ENCODE measurements around the gene CYP26B1. TPM values are rescaled to one million over a fixed set of nuclear protein-coding genes. Genes with fewer than 3 reads are reported as not detected.
A peak's percentile ranks its signal among the peaks of the same experiment; 100 is the strongest.

CYP26B1 gene
- polyA plus RNA-seq, 4 donors, result 0.22 to 6.2 (median 1.6) TPM

DNA sequence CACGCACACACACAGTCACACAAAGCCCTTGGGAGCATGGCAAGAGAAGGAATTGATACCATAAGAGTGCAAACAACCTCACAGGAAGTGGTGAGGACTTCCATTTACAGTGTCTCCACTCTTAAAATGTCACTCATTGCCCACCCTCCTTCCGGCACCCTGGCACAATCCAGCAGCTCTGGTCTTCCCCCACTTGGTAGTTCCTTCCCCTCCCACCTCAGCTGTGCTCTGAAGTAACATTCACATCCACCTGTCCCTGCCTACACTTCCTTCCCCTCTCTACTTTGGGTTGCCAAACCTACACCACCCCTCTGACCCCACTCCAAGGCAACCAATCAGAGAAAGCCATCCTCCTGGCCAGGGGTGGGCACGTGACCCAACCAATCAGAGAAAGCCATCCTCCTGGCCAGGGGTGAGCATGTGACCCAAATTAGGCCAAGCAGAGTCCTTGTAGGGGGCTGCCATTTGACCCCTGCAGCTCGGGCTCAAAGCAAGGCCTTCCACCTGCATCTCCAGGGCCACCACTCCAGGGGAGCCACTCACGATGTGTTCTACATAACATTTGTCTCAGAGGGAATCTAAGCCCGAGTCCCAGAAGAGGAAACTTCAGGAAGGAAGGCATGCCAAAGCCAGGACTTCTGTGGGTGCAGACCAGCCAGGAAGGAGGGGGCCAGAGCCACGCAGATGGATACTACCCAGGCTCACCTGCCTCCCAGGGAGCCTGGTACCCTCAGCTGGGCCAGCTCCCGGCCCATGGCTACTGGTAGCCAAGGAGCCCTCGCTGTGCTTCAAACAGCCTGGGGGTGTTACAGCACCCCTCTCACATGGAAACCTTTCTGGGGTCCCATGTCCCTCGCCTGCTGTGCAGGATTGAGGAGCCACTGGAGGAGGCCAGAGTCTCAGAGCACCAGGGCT, 21.2 kb downstream of the CYP26B1 start:
- no peak for FAIRE-seq
- WGBS, 3 donors, result 80 to 86% (median 84%) methylated on average over 10 of the region's 10 CpGs

DNA sequence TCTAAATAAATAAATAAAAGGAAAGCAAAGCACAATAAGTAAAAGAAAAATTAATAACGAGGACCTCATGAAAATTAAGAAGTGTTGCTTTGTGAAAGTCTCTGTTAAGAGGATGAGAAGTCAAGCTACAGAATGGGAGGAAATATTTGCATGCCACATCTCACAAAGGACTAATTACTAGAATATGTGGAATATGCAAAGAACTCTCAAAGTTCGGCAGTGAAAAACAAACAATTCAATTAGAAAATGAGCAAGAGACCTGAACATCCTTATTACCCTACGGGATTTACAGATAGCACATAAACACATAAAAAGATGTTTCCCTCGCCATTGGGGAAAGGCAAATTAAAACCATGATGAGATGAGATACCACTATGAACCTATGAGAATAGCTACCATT, 23.3 kb downstream of the CYP26B1 start:
- Histone ChIP-seq H3K4me1 (ENCODE audit: control insufficient read depth in 3 of 3, insufficient read depth in 2 of 3, low read depth in 1 of 3, low read length in 2 of 3) (no peaks in the 10 kb centered on the region), H3K9me3 (ENCODE audit: control insufficient read depth in 2 of 2, insufficient read depth in 1 of 2, low read depth in 1 of 2, low read length in 1 of 2) (no peaks in the 10 kb centered on the region), H3K36me3 (ENCODE audit: control insufficient read depth in 3 of 3, insufficient read depth in 2 of 3, low read depth in 1 of 3, low read length in 3 of 3) (no peaks in the 10 kb centered on the region), H3K4me3 (ENCODE audit: low read depth in 1 of 3, low read length in 3 of 3) (no peak overlapping the region), H3K27ac (ENCODE audit: low read depth in 1 of 3, low read length in 2 of 3) (no peak overlapping the region), H3K27me3 (ENCODE audit: control insufficient read depth in 3 of 3, insufficient read depth in 3 of 3, low read length in 3 of 3) (peaks cover 2 to 4% (median 2%) of the 10 kb centered on the region in 3 donors)
- FAIRE-seq (no peak), DNase-seq (no peak)
- 62 to 69% (median 69%) methylated on average over 4 of the region's 4 CpGs for whole genome bisulfite sequencing, 3 donors

More for the DNA sequence above, 21.2 kb downstream of the CYP26B1 start:
- Histone ChIP-seq H3K27me3 (ENCODE audit: control insufficient read depth in 3 of 3, insufficient read depth in 3 of 3, low read length in 3 of 3) (peaks cover 2 to 4% (median 2%) of the 10 kb centered on the region in 3 donors), H3K36me3 (ENCODE audit: control insufficient read depth in 3 of 3, insufficient read depth in 2 of 3, low read depth in 1 of 3, low read length in 3 of 3) (no peaks in the 10 kb centered on the region), H3K4me1 (ENCODE audit: control insufficient read depth in 3 of 3, insufficient read depth in 2 of 3, low read depth in 1 of 3, low read length in 2 of 3) (no peaks in the 10 kb centered on the region), H3K9me3 (ENCODE audit: control insufficient read depth in 2 of 2, insufficient read depth in 1 of 2, low read depth in 1 of 2, low read length in 1 of 2) (no peaks in the 10 kb centered on the region), H3K27ac (ENCODE audit: low read depth in 1 of 3, low read length in 2 of 3) (no peak overlapping the region), H3K4me3 (ENCODE audit: low read depth in 1 of 3, low read length in 3 of 3) (no peak overlapping the region)
- no peak for DNase-seq

GRCh38 chr2:72121153-72121552, 26.5 kb downstream of the CYP26B1 start:
- H3K27ac ChIP-seq (ENCODE audit: low read depth in 1 of 3, low read length in 2 of 3), result no peak overlapping the region
- H3K36me3 ChIP-seq (ENCODE audit: control insufficient read depth in 3 of 3, insufficient read depth in 2 of 3, low read depth in 1 of 3, low read length in 3 of 3), result no peaks in the 10 kb centered on the region
- H3K4me1 ChIP-seq (ENCODE audit: control insufficient read depth in 3 of 3, insufficient read depth in 2 of 3, low read depth in 1 of 3, low read length in 2 of 3), result peaks cover 0 to 3% (median 0%) of the 10 kb centered on the region in 3 donors
- no peaks in the 10 kb centered on the region for H3K9me3 ChIP-seq (ENCODE audit: control insufficient read depth in 2 of 2, insufficient read depth in 1 of 2, low read depth in 1 of 2, low read length in 1 of 2)
- H3K4me3 ChIP-seq (ENCODE audit: low read depth in 1 of 3, low read length in 3 of 3), result no peak overlapping the region
- peaks cover 0 to 4% (median 2%) of the 10 kb centered on the region in 3 donors for H3K27me3 ChIP-seq (ENCODE audit: control insufficient read depth in 3 of 3, insufficient read depth in 3 of 3, low read length in 3 of 3)
- no peak for FAIRE-seq
- 74 to 82% (median 75%) methylated on average over 4 of the region's 4 CpGs for WGBS, 3 donors
- DNase-seq, result no peak

DNA sequence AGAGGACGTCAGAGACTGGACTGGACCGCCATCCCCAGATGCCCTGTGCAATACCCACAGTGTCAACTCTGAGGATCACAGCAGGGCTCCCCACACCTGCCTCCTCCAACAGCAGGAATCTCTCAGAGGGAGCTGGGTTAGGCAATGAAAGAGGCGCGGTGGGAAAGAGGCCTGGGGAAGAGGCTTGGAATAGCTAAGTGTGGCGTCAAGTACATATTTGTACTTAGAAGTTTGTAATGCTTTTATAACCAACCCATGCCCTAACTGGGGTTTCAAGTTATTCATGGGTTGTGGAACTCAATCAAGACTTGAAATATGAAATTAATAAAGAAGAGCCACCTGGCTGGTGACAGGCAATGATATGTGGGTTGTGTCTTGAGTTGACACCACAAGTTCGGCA, 28.7 kb downstream of the CYP26B1 start:
- peaks cover 0 to 4% (median 2%) of the 10 kb centered on the region in 3 donors for H3K27me3 ChIP-seq (ENCODE audit: control insufficient read depth in 3 of 3, insufficient read depth in 3 of 3, low read length in 3 of 3)
- H3K36me3 ChIP-seq (ENCODE audit: control insufficient read depth in 3 of 3, insufficient read depth in 2 of 3, low read depth in 1 of 3, low read length in 3 of 3), result no peaks in the 10 kb centered on the region
- no peaks in the 10 kb centered on the region for H3K9me3 ChIP-seq (ENCODE audit: control insufficient read depth in 2 of 2, insufficient read depth in 1 of 2, low read depth in 1 of 2, low read length in 1 of 2)
- no peak overlapping the region for H3K27ac ChIP-seq (ENCODE audit: low read depth in 1 of 3, low read length in 2 of 3)
- H3K4me1 ChIP-seq (ENCODE audit: control insufficient read depth in 3 of 3, insufficient read depth in 2 of 3, low read depth in 1 of 3, low read length in 2 of 3), result peaks cover 0 to 4% (median 0%) of the 10 kb centered on the region in 3 donors
- no peak for DNase-seq
- 80 to 92% (median 90%) methylated on average over 6 of the region's 6 CpGs for WGBS, 3 donors
- H3K4me3 ChIP-seq (ENCODE audit: low read depth in 1 of 3, low read length in 3 of 3), result no peak overlapping the region
- no peak for FAIRE-seq

- no peak for FAIRE-seq
- no peaks in the 10 kb centered on the region for H3K9me3 ChIP-seq (ENCODE audit: control insufficient read depth in 2 of 2, insufficient read depth in 1 of 2, low read depth in 1 of 2, low read length in 1 of 2)
- H3K36me3 ChIP-seq (ENCODE audit: control insufficient read depth in 3 of 3, insufficient read depth in 2 of 3, low read depth in 1 of 3, low read length in 3 of 3), result no peaks in the 10 kb centered on the region
- H3K4me3 ChIP-seq (ENCODE audit: low read depth in 1 of 3, low read length in 3 of 3), result no peak overlapping the region
- peaks cover 0 to 4% (median 2%) of the 10 kb centered on the region in 3 donors for H3K27me3 ChIP-seq (ENCODE audit: control insufficient read depth in 3 of 3, insufficient read depth in 3 of 3, low read length in 3 of 3)
- H3K4me1 ChIP-seq (ENCODE audit: control insufficient read depth in 3 of 3, insufficient read depth in 2 of 3, low read depth in 1 of 3, low read length in 2 of 3), result peaks cover 0 to 4% (median 0%) of the 10 kb centered on the region in 3 donors
- no peak overlapping the region for H3K27ac ChIP-seq (ENCODE audit: low read depth in 1 of 3, low read length in 2 of 3)
- 93 to 95% (median 94%) methylated on average over 6 of the region's 6 CpGs for WGBS, 3 donors
- DNase-seq, result no peak
These were observed 29.3 kb downstream of the CYP26B1 start for GRCh38 chr2:72118386-72118785.

GRCh38 chr2:72117718-72118117, 29.9 kb downstream of the CYP26B1 start:
- FAIRE-seq (no peak), DNase-seq (no peak)
- no peak overlapping the region for H3K4me3 ChIP-seq (ENCODE audit: low read depth in 1 of 3, low read length in 3 of 3)
- H3K9me3 ChIP-seq (ENCODE audit: control insufficient read depth in 2 of 2, insufficient read depth in 1 of 2, low read depth in 1 of 2, low read length in 1 of 2), result no peaks in the 10 kb centered on the region
- no peaks in the 10 kb centered on the region for H3K36me3 ChIP-seq (ENCODE audit: control insufficient read depth in 3 of 3, insufficient read depth in 2 of 3, low read depth in 1 of 3, low read length in 3 of 3)
- WGBS, 3 donors, result 91 to 94% (median 92%) methylated on average over 10 of the region's 10 CpGs
- H3K4me1 ChIP-seq (ENCODE audit: control insufficient read depth in 3 of 3, insufficient read depth in 2 of 3, low read depth in 1 of 3, low read length in 2 of 3), result peaks cover 0 to 4% (median 0%) of the 10 kb centered on the region in 3 donors
- no peak overlapping the region for H3K27ac ChIP-seq (ENCODE audit: low read depth in 1 of 3, low read length in 2 of 3)
- H3K27me3 ChIP-seq (ENCODE audit: control insufficient read depth in 3 of 3, insufficient read depth in 3 of 3, low read length in 3 of 3), result peaks cover 0 to 4% (median 2%) of the 10 kb centered on the region in 3 donors

DNA sequence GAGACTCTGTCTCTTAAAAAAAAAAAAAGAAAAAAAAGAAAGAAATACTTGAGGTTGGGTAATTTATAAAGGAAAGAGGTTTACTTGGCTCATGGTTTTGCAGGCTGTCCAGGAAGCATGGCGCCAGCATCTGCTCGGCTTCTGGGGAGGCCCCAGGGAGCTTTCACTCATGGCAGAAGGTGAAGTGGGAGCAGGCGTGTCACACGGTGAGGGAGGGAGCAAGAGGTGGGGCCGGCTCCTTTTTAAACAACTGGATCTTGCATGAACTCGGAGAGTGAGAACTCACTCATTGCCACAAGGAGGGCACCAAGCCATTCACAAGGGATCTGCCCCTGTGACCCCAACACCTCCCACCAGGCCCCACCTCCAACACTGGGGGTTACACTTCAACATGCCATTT, 30.6 kb downstream of the CYP26B1 start:
- no peak overlapping the region for H3K27ac ChIP-seq (ENCODE audit: low read depth in 1 of 3, low read length in 2 of 3)
- H3K36me3 ChIP-seq (ENCODE audit: control insufficient read depth in 3 of 3, insufficient read depth in 2 of 3, low read depth in 1 of 3, low read length in 3 of 3), result no peaks in the 10 kb centered on the region
- DNase-seq (no peak), FAIRE-seq (no peak)
- no peak overlapping the region for H3K4me3 ChIP-seq (ENCODE audit: low read depth in 1 of 3, low read length in 3 of 3)
- WGBS, 3 donors, result 89 to 92% (median 90%) methylated on average over 6 of the region's 6 CpGs
- H3K9me3 ChIP-seq (ENCODE audit: control insufficient read depth in 2 of 2, insufficient read depth in 1 of 2, low read depth in 1 of 2, low read length in 1 of 2), result no peaks in the 10 kb centered on the region
- peaks cover 0 to 4% (median 2%) of the 10 kb centered on the region in 3 donors for H3K27me3 ChIP-seq (ENCODE audit: control insufficient read depth in 3 of 3, insufficient read depth in 3 of 3, low read length in 3 of 3)
- H3K4me1 ChIP-seq (ENCODE audit: control insufficient read depth in 3 of 3, insufficient read depth in 2 of 3, low read depth in 1 of 3, low read length in 2 of 3), result peaks cover 0 to 4% (median 0%) of the 10 kb centered on the region in 3 donors

DNA sequence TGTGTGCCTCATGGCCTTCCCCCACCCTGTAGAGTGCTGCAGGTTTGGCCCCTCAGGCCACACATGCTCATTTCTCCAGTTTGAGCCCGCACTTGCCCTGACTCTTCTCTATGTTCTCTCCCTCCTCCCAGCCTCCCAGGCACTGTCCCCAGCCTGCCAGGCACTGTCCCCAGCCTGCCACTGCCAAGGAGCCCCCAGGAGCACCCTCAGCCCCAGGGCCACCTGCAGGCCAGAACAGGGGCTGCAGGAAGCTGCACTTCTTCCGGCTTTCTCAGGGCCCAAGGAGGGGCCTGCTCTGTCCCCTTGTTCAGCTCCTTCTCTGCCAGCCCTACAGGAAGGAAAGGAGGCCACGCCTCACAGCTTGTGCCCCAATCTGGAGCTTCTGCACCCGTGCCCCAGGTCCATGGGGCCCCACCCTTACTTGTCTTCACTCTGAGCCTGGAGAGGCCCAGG, 31.6 kb downstream of the CYP26B1 start:
- peaks cover 0 to 2% of the 10 kb centered on the region in 2 donors for H3K9me3 ChIP-seq (ENCODE audit: control insufficient read depth in 2 of 2, insufficient read depth in 1 of 2, low read depth in 1 of 2, low read length in 1 of 2)
- no peak overlapping the region for H3K27ac ChIP-seq (ENCODE audit: low read depth in 1 of 3, low read length in 2 of 3)
- 52 to 63% (median 52%) methylated on average over 4 of the region's 4 CpGs for WGBS, 3 donors
- peaks cover 0 to 4% (median 0%) of the 10 kb centered on the region in 3 donors for H3K4me1 ChIP-seq (ENCODE audit: control insufficient read depth in 3 of 3, insufficient read depth in 2 of 3, low read depth in 1 of 3, low read length in 2 of 3)
- H3K27me3 ChIP-seq (ENCODE audit: control insufficient read depth in 3 of 3, insufficient read depth in 3 of 3, low read length in 3 of 3), result no peaks in the 10 kb centered on the region
- no peak overlapping the region for H3K4me3 ChIP-seq (ENCODE audit: low read depth in 1 of 3, low read length in 3 of 3)
- DNase-seq, result peak in 1 of 2 donors; percentile 8
- H3K36me3 ChIP-seq (ENCODE audit: control insufficient read depth in 3 of 3, insufficient read depth in 2 of 3, low read depth in 1 of 3, low read length in 3 of 3), result no peaks in the 10 kb centered on the region
- no peak for FAIRE-seq

Data from small intestine (tissue), 7 donors.